DMS153 (cell line): ENCODE data around the gene ZNF324.
A peak's percentile ranks its signal among the peaks of the same experiment; 100 is the strongest.
"Not testable (repeated sequence)": the region's sequence is repeated elsewhere in the genome, so short reads cannot be mapped to it uniquely, and the experiment has no call there.

Source experiments
- DNase-seq: peaks from one replicate; lab custom pipeline; 2025; lab: John Stamatoyannopoulos, UW

ZNF324 gene

DNA sequence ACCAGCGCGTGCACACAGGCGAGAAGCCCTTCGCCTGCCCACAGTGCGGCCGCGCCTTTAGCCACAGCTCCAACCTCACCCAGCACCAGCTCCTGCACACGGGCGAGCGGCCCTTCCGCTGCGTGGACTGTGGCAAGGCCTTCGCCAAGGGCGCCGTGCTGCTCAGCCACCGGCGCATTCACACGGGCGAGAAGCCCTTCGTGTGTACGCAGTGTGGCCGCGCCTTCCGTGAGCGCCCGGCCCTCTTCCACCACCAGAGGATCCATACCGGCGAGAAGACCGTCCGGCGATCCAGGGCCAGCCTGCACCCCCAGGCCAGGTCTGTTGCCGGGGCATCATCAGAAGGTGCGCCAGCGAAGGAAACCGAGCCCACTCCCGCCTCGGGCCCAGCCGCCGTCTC, 4.9 kb downstream of the ZNF324 start:
- DNase-seq: no peak

DNA sequence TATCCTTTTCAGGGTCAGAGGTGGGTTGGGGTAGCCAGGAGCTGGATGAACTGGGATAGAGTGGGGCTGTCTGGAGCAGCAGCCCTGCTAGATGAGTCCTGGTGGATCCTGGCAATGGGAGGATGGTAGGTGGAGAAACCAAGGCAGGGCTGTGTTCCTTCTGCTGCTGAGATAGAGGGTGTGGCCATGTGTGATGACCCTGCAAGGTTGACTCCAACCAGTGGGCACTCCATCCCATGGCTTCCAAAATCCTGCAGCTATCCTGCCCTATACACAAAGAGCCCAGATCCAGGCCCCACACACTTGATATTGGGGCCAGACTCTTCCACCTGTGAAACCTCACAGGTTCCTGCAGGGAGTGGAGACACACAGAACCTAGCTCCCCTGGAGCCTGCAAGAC, 6.9 kb downstream of the ZNF324 start:
- no peak for DNase-seq

DNA sequence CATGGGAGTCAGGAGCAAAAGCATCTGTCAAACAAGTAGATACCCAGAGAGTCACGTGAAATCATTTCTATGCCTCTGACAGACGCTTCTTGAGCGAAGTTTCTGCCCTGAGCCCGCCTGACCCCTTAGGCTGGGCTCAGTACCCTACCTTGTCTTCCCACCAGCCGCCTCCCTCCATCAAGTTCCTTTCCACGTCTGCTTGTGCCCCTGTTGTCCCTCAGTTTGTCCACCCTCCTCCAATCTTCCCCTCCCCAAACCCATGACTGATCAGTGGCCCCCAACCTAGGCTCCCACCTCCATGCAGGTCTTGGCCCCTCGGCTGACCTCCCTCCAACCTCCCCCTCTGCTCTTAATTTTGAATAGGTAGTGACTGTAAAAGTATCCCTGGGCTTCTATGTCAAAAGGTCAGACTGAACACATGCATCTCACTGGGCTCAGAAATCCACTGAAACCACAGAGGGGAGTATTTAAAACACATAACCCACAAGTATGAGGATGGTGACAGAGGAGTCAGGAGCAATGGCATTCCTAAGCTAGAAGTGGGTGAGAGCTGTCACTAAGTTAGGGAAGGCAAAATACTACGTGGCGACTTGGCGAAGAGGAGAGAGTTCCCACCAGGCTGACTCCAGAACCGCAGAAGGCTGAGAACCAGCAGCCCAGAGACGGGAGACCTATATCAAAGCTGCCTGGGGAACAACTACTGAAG, 7.6 kb downstream of the ZNF324 start:
- no peak for DNase-seq

DNA sequence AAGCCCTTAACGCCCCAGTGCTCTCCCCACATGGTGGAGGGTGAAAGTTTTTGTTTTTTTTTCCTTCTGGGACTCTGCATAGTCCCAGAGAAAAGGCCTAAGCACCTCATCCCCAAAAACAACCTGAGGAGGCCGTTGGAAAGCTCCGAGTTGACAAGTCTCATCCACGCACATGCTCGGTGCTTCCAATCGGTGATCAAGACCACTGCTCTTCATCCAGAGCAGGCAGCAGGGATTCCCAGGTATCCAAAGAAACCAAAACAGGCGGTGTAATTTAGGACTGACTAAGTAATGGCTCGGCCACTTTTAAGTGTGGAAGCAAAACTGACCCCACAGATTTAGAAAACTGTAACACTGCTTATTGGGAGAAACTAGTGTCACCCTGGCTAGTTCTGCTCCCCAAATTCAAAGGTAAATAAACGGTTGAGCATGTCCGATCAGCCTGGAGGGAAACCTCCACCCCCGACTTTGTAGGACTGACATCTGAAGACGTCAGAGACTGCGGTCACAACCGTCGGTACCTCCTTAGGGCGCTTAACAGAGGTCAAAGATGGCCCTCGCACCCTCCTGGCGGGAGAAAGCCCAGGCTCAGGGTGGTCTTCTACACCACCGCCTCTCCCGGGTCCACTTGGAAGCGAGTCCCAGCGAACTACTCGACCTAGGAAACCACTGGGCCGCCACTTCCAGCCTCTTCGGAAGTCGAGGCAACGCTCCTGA, 8.3 kb downstream of the ZNF324 start:
- no peak for DNase-seq

DNA sequence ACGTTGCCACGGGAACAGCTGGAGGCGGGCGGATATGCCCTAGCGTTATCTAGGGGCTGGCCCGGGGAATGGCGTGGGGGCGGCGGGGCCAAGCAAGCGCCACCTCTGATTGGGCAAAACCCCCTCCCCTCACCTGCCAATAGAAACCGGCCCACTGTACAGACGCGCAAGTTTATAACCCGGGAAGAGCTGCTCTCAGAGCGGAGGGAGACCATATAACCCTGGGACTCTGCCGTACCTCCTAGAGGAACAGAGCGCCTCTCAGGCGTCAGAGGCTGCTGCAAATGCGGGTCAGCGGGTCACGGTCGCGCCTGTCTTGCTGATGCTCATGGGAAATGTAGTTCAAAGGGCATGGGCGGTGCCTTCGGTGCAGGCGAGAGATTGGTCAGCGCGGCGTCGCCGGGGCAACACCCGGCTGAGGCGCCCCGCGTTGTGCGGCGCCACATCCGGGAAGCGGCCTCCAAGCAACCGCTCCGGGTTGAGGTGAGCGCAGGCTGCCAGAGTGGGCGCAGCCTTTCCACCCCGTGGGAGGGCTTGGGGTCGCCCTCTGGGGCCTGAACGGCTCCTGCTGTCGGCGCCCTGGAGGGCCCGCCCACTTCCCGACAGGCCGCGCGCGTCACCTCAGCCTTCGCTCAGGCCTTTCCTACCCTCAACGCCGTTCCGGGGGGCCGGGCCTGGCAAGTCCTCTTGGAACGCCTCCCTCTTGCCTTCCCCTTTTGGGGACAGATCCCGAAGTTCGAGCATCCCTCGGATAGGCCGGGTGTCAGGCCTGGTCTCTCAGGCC, 9.0 kb downstream of the ZNF324 start, which contains the start of gene ZNF446:
ZNF446 (plus strand) TSS at position 639 of the 784 bp plus-strand sequence. CDS start 867 bp downstream, outside the sequence.
- peak; percentile 96 for DNase-seq

DNA sequence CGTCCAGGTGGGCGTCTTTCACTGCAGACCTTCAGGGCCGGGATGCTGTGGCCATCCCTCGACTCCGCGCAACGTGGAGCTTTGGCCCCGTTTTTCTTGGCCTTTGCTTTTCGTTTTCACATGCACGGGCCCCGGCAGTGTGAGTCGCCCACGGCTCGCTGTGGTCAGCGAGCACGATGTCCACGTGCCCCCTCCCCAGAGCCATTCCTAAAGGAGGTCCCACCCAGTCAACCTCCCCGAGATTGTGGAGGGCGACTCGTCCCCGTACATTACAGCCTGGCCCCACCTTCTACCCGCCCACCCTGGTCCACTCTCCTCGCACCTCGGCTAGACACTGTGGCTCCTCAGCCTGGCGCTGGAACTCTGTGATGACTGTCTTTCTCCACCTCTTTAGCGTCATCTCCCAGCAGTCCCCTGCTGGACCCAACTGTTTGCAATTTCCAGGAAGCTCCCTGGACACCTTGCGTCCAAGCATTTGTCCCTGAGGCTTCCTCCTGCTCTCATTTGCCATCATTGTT, 9.7 kb downstream of the ZNF324 start:
- no peak for DNase-seq

DNA sequence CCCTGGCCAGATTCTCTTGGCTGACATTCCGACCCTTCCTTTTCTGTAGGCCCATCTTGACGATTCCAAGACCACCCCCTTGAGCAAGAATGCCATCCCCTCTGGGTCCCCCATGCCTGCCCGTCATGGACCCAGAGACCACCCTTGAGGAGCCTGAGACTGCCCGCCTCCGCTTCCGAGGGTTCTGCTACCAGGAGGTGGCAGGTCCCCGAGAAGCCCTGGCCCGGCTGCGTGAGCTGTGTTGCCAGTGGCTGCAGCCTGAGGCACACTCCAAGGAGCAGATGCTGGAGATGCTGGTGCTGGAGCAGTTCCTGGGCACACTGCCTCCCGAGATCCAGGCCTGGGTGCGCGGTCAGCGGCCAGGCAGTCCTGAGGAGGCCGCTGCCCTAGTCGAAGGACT, 10.2 kb downstream of the ZNF324 start:
- no peak for DNase-seq

DNA sequence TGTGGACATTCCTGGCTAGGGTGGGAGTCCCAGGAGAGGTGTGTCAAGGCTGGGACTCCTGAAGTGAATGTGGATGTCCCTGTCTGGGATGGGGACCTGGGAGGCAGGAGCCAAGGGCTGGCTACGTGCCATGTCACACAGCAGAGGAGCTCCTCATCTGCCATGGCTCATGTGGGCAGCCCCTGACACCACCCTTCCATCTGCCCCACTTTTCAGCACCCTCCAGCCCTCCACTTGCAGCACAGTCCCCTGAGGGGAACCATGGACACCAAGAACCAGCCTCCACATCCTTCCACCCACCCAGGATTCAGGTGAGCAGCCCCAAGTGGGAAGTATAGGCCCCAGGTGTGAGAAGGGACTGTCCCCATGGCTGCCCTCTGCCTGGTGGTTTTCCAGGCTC, 11.0 kb downstream of the ZNF324 start:
- DNase-seq: no peak

DNA sequence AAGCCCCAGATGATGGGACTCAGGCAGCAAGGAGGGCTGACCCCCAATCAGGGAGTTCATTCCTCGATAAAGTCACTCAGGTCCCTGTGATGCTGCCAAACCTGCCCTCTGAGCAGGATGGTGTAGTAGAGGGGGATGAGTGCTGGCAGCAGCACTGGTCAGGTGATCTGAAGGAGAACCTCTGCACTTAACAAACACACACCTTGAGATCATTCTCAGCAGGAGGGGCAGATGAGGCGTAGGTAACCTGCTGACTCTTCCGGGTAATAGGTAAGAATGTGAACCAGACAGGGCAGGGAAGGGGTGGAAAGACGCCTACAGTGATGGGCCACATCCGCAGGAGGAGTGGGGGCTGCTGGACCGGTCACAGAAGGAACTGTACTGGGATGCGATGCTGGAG, 12.4 kb downstream of the ZNF324 start:
- DNase-seq: no peak

DNA sequence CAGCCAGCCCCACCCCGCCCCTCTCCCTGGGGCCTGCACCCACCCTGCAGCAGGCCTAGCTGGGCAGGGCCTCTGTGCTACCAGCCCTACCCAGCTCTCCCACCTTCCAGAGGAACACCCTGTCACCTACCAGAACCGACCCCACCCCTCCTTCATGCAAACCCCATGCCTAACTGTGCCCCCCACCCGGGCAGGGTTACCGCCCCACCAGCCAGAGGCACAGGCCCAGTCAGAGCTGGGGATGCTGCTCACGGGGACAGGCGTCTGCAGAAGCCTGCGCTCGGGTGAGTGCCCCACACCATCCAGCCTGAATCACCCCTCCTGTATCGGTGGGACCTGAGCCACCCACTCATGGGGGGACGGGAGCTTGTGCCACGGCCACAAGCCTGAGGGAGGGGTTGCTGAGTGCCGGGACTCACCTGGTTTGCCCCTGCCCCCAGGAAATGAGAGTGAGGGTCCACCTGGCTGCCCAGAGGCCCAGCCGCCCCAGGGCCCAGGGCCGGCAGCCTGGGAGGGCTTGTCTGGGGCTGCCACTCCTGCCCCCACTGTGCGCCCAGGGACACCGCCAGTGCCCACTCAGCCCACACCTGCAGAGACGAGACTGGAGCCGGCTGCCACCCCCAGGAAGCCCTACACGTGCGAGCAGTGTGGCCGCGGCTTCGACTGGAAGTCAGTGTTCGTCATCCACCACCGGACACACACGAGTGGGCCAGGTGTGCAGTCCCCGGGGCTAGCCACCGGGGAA, 13.0 kb downstream of the ZNF324 start:
- DNase-seq: no peak

DNA sequence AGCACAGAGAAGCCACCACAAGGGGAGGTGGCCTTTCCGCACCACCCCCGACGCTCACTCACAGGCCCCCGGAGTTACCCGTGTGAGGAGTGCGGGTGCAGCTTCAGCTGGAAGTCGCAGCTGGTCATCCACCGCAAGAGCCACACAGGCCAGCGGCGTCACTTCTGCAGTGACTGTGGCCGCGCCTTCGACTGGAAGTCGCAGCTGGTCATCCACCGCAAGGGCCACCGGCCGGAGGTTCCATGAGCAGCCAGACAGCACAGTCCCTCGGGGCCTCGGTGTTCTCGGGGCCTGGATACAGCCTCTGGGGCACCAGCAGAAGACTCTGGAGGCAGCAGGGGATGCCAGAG, 13.6 kb downstream of the ZNF324 start:
- DNase-seq: no peak

DNA sequence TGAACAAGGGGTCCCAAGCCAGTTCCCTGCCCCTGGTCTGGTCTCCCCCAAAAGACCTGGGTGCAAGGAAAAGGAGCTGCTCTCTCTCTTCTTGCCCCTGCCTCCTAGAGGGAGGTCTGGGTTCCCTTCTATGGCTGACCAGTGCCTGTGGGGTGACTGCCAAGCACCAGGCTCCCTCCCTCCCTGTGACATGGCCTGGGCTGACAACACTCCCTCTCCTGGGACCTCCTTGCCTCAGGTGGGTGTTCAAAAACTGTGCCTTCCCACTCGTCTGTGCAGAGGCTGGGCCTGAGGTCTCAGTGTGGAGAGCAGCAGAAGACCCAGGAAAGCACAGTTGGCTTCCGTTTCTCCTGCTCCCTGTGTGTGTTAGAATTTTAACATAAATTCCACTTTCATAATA, 14.0 kb downstream of the ZNF324 start:
- DNase-seq: no peak

DNA sequence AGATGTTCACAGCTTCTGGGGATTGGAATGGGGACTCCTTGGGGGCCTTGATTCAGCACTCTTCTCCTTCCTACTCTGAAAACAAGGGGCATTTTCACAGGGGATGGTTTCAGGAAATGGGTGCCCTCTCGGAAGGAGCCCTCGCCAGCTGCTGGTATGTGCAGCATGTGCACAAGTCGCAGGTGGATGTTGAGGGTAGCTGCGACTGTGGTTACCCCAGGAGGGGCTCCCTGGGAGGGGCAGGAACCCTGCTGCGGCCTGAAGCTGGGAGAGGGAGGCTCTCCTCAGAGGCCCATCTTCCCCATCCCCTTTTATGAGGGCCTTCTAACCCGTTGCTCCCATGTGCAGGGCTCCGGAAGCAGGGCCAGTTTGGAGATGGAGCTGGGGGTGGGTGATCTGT, 15.5 kb downstream of the ZNF324 start:
- DNase-seq: no peak

DNA sequence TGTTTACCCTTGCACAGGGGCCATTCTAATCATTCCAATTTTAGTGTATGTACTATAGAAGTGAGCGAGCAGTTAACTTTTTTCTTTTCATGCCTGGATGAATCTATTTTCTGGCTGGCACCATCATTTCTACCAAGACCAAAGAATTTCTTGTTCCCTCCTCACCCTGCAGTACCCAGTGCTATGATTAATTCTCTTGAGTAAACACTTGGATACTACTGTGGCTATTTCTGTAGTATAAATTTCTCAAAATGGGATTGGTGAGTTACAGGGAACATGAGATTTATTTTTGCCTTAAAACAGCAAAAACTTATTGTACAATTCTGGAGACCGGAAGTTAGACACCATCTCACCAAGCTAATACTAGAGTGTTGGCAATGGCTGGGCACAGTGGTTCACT, 16.9 kb downstream of the ZNF324 start:
- no peak for DNase-seq

DNA sequence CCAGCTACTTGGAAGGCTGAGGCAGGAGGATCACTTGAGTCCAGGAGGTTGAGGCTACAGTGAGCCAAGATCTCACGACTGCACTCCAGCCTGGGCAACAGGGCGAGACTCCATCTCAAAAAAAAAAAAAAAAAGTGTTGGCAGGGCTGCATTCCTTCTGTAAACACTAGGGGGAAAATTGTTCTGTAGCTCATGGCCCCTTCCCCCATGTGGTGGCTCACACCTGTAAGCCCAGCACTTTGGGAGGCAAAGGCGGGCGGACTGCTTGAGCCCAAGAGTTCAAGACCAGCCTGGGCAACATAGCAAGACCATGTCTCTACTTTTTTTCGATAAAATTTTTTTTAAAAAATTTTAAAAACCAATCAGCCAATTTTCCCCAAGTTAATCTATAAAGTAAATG, 17.5 kb downstream of the ZNF324 start:
- DNase-seq: not testable (repeated sequence)

DNA sequence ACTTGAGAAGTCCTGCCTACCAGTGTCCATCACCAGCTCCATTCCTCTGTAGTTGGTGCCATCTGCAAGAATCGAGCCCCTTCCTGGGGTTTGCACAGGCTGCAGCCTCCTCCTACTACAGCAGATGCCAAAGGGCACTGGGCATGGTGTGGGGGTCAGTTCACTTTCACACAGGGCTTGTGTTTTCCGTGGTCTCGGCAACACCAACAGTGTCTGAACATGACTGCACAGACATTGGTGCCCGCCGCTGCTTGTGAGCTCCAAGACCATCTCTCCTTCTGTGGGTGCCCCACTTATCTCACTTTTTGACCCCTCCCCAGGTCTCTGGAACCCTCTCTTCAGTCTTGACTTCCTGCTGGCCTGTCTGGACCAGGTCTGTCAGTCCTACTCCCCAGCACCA, 24.5 kb downstream of the ZNF324 start:
- DNase-seq: no peak

DNA sequence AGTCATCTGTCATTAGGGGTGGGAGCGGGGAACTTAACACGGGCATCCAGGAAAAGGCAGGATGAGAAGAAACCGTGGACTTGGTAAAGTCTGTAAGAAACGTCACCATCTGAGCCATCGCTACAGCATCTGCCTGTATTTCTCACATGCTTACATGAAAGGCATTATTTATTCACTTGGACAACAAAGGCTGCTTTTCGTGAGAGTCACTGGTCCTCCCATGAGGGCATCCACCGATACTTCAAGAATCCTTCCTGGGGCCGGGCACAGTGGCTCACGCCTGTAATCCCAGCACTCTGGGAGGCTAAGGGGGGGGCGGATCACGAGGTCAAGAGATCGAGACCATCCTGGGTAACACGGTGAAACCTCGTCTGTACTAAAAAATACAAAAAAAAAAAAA, 25.4 kb downstream of the ZNF324 start:
- no peak for DNase-seq

DNA sequence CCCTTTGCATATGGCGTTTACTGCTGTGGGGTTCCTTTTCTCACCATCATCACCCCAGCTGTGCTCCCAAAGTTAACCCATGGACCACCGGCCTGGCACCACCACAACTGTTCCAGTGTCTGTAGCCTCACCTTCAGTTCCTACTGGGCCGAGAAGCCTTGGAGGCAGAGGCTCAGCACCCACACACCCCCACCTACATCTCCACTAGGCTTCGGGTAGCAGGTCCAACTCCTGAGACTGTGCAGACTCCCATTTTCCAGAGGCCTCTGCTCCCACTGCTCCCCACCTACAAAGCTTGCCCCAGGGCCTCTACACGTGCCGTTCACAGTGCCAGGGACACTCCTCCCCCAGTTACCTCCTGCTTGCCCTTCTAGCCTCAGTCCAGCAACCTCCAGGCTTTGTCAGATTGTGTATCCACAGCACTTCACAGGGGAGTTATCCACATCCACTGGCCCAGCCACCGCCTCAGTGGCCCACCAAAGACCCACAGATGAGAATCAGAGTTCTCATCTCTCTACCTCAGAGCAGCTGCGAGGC, 30.8 kb downstream of the ZNF324 start:
- no peak for DNase-seq

DNA sequence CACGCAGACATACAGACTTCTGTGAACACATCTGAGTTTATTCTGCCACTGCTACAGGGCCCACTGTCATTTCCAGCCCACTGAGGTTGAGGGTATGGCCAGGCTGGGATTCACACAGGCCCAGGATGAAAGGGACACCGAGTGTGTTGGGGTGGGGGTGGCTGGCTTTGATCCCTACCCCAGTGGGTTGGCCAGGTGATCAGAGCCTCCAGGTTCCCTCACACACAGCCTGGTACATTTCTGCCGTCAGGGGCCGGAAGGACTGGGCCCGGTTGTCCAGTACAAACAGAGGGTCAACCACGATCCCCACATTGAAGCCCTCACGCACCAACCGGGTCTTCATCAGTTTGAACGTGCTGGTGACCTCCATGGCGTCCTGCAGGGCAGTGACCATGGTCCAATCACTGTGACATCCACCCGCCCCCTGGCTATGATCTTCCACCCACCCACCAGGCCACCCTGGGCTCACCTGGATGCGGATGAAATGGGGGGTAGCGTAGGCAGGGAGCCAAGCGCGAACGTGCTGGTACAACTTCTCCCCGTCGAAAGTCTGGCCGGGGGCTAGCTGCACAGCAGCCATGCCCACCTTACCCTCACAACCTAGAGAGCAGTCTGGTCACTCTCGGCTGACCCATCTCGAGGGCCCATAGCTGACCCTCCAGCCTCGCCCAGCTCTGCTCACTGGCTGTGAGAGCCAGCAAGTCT, 31.6 kb downstream of the ZNF324 start:
- no peak for DNase-seq

DNA sequence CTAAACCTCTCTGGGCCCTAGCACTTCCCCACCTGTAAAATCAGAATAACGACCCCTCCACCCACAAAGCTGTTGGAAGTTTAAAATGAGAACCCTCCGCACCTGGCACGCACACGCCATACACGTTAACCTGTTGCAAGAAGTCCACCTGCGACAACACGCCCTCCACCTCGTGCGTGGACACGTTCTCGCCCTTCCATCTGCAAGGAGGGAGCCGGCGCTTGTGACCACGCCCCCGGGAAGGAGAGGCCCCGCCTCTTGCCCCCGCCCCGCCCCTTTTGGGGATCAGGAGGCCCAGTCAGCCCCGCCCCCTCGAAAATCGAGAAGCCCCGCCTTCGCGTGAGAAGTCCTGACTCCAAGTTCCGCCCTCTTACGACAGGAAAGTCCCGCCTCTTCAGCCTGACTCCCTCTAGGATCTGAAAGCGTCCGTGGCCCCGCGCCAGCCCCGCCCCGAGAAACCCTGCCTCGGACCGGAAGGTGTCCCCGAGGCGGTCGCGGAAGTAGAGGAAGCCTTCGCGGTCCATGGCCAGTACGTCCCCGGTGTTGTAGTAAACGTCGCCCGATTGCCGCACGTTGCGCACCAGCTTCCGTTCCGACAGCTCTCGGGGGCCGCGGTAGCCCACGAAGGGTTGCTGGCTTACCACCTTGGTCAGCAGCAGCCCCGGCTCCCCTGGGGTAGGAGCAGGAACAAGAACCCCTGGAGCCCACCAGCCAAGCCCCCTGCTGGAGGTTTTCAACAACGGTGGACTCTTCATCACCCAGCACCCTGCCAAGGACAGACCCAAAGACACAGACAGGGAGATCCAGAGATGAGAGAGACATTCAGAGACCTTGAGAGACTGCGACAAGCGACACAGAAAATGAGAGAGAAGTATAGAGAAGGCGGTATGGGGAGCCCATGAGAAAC, 32.4 kb downstream of the ZNF324 start:
- peak; percentile 98 for DNase-seq
